WERI-Rb-1 (cell line): ENCODE measurements around the gene AEBP1.

Source experiments
- DNase-seq: peaks from one replicate; pipeline ENCODE4 v3.0.0-alpha.2; 2020
- H3K27ac ChIP-seq: fragments of 250-450 bp; sonication (Bioruptor Pico); 2 replicates; pipeline ENCODE4 v1.5.1; 2020; ENCODE audit warnings: mild to moderate bottlenecking, moderate library complexity
- H3K27me3 ChIP-seq: fragments of 250-450 bp; sonication (Bioruptor Pico); 2 replicates; pipeline ENCODE4 v1.5.1; 2021; ENCODE audit warnings: mild to moderate bottlenecking, low read depth, moderate library complexity; ENCODE audit not compliant: insufficient read depth, severe bottlenecking
- H3K36me3 ChIP-seq: fragments of 250-450 bp; sonication (Bioruptor Pico); 2 replicates; pipeline ENCODE4 v1.5.1; 2020; ENCODE audit warnings: mild to moderate bottlenecking, moderate library complexity
- H3K4me3 ChIP-seq: 2 replicates; pipeline ENCODE4 v1.5.1; 2011; ENCODE audit warnings: low read depth, mild to moderate bottlenecking, control low read depth, low read length
- H3K9me3 ChIP-seq: fragments of 250-450 bp; sonication (Bioruptor Pico); 2 replicates; pipeline ENCODE4 v1.5.1; 2021; ENCODE audit warnings: mild to moderate bottlenecking, moderate library complexity; ENCODE audit not compliant: severe bottlenecking
- TF ChIP-seq, protein P1 (sequence below): IDR thresholded peaks from 2 replicates; pipeline ENCODE4 v1.5.1; 2011; ENCODE audit warnings: low read depth, mild to moderate bottlenecking, control low read depth, inconsistent platforms, low read length

The AEBP1 gene

DNA sequence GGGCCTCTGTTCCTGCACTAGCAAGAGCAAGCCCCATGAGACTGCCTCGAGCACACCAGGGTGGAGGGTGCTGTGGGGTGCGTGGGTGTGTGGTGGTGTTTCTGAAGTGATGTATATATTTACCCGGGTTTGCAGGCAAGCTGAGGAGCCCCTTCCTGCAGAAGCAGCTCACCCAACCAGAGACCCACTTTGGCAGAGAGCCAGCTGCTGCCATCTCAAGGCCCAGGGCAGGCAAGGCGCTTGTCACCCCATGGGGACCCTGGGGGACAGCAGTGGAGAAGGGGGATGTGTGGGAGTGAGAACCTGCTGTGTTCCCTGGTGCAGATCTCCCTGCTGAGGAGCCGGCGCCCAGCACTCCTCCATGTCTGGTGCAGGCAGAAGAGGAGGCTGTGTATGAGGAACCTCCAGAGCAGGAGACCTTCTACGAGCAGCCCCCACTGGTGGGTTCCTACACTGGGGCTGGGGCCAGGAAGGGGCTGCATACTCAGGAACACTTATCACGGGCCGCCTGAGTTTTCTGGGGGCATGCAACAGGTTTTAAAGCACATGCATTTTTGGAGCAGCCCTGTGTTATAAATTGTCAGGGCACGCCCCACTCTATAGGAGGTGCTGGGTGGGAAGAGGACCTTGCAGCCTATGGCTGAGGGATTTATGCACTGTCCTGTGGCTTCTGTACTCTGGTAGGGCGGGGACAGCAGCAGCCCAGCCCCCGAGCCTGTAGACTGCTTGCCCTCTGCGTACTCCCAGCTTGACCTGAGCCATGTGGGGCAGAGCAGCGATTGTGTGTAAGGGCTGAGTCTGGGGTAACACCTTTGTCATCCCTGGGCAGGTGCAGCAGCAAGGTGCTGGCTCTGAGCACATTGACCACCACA is 44.7 kb upstream of the AEBP1 start:
- Histone ChIP-seq H3K4me3 (no peak overlapping the region), H3K9me3 (no peaks in the 10 kb centered on the region), H3K27ac (no peak overlapping the region), H3K27me3 (no peaks in the 10 kb centered on the region), H3K36me3 (peaks cover 68% of the 10 kb centered on the region)
- no peak for DNase-seq
- TF ChIP-seq, protein P1, sequence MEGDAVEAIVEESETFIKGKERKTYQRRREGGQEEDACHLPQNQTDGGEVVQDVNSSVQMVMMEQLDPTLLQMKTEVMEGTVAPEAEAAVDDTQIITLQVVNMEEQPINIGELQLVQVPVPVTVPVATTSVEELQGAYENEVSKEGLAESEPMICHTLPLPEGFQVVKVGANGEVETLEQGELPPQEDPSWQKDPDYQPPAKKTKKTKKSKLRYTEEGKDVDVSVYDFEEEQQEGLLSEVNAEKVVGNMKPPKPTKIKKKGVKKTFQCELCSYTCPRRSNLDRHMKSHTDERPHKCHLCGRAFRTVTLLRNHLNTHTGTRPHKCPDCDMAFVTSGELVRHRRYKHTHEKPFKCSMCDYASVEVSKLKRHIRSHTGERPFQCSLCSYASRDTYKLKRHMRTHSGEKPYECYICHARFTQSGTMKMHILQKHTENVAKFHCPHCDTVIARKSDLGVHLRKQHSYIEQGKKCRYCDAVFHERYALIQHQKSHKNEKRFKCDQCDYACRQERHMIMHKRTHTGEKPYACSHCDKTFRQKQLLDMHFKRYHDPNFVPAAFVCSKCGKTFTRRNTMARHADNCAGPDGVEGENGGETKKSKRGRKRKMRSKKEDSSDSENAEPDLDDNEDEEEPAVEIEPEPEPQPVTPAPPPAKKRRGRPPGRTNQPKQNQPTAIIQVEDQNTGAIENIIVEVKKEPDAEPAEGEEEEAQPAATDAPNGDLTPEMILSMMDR: no peak

DNA sequence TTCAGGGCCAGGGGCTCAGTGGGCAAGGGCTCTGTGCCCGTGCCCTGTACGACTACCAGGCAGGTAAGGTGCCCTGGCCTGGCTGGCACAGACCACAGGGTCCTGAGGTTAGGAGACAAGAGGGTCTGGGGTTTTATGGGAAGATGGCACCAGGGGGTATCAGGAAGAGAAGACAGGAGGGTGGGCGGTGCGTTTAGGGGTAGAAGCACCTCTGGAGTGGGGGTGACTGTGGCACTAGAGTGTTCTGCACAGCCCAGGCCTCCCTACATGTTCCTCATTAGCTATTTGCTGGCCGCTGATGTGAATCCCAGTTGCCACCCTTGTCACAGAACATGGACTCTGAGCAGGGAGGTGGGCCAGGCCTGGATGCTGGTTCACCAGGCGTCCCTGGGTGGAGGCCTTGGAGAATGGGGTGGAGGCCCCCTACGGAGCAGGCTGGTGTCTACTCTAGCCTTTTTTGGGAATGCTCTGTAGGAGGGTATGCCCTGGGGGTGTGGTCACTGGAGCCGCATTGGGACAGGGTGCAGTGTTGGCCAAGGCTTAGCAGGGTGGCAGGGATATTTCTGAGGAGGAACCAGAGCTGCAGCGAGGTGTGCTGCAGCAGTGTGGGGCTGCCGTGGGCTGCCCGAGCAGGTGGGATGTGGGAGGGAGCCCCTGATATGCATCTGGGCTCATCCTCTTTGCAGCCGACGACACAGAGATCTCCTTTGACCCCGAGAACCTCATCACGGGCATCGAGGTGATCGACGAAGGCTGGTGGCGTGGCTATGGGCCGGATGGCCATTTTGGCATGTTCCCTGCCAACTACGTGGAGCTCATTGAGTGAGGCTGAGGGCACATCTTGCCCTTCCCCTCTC is 43.8 kb upstream of the AEBP1 start:
- Histone ChIP-seq H3K27me3 (no peaks in the 10 kb centered on the region), H3K4me3 (no peak overlapping the region), H3K9me3 (no peaks in the 10 kb centered on the region), H3K27ac (no peak overlapping the region), H3K36me3 (peaks cover 61% of the 10 kb centered on the region)
- no peak for DNase-seq
- TF ChIP-seq, protein P1: no peak

DNA sequence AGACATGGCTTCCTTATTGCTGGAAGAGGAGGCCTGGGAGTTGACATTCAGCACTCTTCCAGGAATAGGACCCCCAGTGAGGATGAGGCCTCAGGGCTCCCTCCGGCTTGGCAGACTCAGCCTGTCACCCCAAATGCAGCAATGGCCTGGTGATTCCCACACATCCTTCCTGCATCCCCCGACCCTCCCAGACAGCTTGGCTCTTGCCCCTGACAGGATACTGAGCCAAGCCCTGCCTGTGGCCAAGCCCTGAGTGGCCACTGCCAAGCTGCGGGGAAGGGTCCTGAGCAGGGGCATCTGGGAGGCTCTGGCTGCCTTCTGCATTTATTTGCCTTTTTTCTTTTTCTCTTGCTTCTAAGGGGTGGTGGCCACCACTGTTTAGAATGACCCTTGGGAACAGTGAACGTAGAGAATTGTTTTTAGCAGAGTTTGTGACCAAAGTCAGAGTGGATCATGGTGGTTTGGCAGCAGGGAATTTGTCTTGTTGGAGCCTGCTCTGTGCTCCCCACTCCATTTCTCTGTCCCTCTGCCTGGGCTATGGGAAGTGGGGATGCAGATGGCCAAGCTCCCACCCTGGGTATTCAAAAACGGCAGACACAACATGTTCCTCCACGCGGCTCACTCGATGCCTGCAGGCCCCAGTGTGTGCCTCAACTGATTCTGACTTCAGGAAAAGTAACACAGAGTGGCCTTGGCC is 43.0 kb upstream of the AEBP1 start:
- Histone ChIP-seq H3K4me3 (no peak overlapping the region), H3K27ac (no peak overlapping the region), H3K27me3 (no peaks in the 10 kb centered on the region), H3K9me3 (no peaks in the 10 kb centered on the region), H3K36me3 (peaks cover 61% of the 10 kb centered on the region)
- TF ChIP-seq, protein P1: no peak
- DNase-seq: no peak

DNA sequence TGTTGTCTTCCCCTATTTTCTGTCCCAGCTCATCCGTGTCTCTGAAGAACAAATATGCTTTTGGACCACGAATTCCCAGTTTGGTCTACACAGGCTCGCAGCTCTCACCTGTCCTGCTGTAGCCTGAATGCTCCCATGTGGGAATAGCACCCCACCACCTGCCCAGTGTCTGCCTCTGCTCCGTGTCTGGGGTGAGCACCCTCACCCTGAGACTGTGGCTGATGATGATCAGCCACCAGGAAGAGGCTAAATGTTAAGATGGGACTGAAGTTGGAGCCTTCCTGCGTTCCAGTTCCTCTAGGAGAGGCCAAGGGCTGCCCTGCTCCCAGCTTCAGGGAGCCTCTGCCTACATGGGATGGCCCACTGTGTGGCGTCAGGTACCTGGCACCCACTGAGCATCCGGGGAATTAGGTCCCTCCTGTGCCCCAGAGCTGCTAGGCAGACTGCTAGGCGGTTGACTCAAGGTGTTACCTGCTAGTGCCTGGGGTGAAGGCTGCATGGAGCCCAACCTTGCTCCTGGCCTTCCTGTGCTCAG is 42.4 kb upstream of the AEBP1 start:
- Histone ChIP-seq H3K36me3 (peaks cover 57% of the 10 kb centered on the region), H3K27ac (no peak overlapping the region), H3K4me3 (no peak overlapping the region), H3K9me3 (no peaks in the 10 kb centered on the region), H3K27me3 (no peaks in the 10 kb centered on the region)
- TF ChIP-seq, protein P1: no peak
- no peak for DNase-seq

DNA sequence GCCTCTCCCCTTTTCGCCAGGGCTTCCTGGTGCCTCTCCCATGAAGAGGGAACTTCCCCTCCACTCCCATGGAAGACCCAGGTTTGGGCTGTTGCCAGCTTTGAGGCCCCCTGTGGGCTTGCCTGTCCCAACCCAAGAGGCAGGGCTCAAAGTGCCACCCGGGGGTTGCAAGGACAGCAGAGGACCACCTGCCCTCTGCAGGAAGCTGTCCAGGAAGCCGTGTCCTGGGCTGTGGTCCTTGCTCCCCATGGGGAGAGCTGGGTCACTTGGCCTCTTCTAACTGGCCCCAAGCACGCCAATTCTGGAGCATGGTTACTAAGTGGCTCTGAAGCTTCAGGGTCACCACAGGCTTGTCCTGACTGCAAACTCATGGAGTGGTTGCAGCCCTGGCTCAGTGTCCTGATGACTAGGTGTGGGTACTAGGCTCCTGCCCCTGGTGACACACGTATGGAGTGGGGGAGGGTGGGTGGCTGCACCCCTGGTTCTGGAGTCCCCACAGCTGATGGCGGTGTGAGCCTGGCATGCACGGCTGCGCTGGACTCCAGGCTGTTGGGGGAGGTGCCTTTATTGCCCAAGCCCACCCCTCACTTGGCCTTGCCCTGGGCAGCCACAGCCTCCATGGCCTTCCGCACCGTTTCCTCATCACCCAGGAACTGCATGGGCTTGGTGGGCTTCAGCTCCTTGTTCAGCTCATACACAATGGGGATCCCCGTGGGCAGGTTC is 41.8 kb upstream of the AEBP1 start:
- Histone ChIP-seq H3K4me3 (no peak overlapping the region), H3K27ac (no peak overlapping the region), H3K27me3 (no peaks in the 10 kb centered on the region), H3K9me3 (no peaks in the 10 kb centered on the region), H3K36me3 (peaks cover 50% of the 10 kb centered on the region)
- DNase-seq: no peak
- TF ChIP-seq, protein P1: no peak
